G401.6 (cell line): Measurements from ENCODE around the gene NAA15.
"Not testable (repeated sequence)": the region's sequence is repeated elsewhere in the genome, so short reads cannot be mapped to it uniquely, and the experiment has no call there.

Experiments used
- FAIRE-seq: peaks from 2 replicates; lab custom pipeline; 2012; peaks lifted over from hg19 to GRCh38; lab: Jason Lieb, UNC

The NAA15 gene

DNA sequence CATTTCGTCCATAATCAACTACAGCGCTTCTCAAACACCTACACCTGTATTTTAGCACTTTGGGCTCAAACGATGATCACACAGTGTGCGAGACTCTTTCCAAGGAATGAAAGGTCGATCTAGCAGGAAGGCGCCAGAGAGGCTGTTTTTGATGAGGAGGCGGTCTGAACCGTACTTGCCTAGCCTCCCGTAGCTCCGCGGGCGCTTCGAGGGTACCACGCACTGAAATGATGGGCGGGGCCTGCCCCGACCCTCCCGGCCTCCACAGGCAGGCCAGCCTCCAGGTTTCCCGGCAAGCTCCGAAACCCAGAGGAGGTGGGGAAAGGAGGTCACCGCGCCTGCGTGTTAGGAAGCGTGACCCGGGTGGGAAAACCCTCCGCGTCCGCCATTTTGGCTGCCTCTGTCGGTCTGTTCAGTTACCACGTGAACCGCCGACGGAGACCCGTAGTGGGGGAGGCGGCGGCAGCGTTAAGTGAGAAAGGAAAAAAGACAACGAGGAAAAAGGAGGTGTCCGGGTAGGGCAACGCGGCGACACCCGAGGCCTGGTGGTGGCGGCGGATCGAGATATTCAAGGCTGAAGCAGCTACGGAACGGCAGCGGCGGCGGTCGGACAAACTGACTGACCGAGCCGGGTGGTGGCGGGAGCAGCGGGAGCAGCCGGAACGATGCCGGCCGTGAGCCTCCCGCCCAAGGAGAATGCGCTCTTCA is at the start of gene NAA15:
NAA15 (plus strand) TSS at position 393 of the 708 bp plus-strand sequence; CDS start at position 666, 273 bp downstream.
- peak; percentile 98 for FAIRE-seq

- no peak for FAIRE-seq
Measured at GRCh38 chr4:139253046-139253445, 48.3 kb upstream of the NAA15 start.

DNA sequence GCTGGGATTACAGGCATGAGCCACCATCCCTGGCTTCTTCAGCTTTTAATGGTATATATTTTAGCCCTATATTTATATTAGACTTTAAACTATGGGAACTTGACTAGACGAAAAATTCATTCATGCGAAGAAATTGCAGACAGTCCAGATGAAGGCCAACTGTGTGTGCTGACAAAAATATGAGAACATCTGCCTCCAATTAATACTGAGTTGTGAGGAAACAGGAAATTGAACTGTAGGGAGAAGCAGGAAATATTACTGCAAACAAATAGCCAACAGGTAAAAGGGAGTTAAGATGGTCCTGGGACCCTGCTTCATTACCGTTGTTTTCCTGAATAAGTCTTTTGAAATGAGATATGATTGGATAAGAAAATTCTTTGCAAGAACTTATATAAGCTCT is 47.6 kb upstream of the NAA15 start:
- no peak for FAIRE-seq

DNA sequence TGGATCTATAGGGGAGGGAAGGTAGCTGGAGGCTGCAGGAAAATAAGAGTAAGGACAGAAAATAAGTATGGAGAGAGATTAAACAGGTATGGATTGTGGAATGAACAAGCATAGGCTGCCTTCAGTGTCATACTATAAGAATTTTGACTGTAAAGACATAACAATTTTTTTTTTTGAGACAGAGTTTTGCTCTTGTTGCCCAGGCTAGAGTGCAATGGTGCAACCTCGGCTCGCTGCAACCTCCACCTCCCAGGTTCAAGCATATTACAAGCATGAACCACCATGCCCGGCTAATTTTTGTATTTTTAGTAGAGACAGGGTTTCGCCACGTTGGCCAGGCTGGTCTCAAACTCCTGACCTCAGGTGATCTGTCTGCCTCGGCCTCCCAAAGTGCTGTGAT is 45.7 kb upstream of the NAA15 start:
- not testable (repeated sequence) for FAIRE-seq

GRCh38 chr4:139256349-139256748 is 45.0 kb upstream of the NAA15 start:
- no peak for FAIRE-seq

DNA sequence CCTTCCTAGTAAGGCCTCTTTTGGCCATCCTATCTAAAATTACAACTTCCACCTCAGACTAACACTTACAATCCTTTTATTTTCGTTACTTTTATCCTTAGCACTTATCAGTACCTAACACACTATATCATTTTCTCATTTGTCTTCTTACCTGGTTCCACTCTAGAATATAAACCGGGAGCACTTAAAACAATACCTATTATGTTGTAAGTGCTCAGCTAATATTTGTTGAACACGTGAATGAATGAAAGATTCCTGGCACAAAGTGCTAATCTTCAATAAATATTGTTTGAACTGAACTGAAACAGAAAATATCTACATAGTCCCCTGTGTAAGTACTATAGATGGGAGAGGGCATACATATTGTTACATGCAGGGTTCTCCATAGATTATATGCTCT is 35.7 kb upstream of the NAA15 start:
- FAIRE-seq = no peak

- FAIRE-seq = no peak
Measured at GRCh38 chr4:139266208-139266582, 35.1 kb upstream of the NAA15 start.

- no peak for FAIRE-seq
Measured at GRCh38 chr4:139266583-139267257, 34.6 kb upstream of the NAA15 start.

DNA sequence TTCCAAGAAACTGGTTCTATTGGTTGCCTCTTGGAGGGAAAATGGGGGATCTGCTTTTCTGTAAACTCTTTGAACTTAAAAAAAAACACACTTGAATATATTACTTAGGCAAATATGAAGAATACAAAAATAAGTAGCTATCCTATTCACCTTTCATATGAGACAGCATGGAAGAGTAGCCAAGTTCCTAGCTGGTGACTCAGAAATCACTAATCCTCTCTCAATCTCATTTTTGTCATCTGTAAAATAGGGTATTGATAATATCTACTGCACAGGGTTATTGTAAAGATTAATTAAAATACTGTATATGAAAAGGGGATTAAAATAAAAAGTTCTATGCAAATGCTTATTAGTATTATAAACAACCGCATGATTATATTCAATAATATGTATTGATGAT is 34.0 kb upstream of the NAA15 start:
- FAIRE-seq = peak; percentile 40

DNA sequence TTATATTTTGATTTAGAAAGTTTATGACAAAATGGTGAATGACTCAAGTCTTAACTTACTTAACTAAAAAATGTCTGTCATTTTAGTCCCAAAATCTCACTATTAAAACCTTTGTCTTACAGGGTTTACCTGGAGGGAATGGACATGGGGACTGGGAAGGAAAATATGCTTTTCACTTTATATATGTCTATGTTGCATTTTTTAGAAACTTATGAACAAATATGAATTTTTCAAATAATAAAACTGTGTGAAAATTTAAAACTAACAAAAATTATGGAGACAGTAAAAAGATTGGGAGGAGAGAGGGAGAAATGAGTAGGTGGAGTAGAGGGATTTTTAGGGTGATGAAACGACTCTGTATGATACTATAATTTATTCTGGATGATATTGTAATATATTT is 27.5 kb upstream of the NAA15 start:
- FAIRE-seq = no peak

GRCh38 chr4:139274790-139275189 is 26.5 kb upstream of the NAA15 start:
- FAIRE-seq = peak; percentile 3

- FAIRE-seq = no peak
Measured at GRCh38 chr4:139275281-139275735, 26.0 kb upstream of the NAA15 start.

DNA sequence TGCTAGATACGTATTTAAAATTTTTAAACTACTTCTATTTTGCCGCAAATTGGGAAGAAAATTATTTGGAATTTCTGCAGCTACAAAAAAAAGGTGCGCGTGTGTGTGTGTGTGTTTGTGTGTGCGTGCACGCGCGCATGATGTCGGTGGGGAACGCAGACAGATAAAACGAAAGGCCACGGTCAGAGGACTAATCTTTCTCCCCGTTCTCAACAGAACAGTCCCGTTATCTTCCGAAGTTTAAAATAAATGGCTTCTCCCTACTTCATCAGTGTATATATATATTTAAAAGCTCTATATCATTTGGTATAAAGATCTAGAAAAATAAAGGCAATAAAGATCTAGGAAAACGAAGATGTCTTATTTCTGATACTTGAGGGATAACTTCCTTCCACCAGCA is 22.8 kb upstream of the NAA15 start:
- no peak for FAIRE-seq

- no peak for FAIRE-seq
Measured at GRCh38 chr4:139278912-139279759, 22.2 kb upstream of the NAA15 start.

DNA sequence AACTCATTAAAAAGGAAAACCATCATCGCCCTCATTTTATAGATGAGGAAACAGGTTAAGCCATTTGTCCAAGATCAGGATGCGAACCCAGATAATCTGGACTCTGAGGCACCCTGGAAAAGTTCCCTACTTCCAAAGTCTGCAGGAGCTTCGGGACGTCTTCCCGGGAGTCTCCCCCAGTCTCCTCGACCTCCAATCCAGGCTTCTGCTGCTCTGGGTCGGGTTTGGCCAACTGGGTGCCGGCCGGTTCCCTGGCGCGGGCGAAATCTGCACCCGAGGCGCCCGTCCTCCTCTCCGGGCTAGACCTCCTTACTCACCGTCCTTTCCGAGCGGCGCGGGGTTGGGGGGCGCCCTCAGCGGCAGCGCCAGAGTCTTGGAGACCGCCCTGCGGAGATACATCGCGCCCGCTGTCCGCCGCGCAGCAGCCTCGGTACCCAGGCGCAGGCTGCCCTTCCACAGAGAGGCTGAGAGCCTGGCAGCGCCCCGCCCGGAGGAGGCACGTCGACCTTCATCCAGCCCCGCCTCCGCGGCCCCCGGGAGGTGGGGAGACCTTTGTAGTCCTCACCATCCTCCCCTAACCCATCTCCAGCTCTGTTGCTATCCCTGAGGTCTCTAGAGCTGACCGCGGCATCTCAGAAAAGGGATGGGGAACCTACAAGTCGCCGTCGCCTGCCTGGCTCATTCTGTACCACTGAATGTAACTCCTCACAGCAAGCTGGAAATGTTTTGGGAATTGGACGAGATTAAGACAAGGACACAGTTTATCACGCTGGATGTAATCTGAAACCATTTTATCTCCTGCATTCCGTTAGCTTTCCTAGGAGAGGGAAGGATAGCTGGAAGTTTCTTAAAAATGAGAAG is 21.3 kb upstream of the NAA15 start, which contains the start of gene MGARP:
MGARP (minus strand) TSS at position 466 of the 861 bp plus-strand sequence; CDS start at position 399, 67 bp downstream.
- FAIRE-seq = no peak

DNA sequence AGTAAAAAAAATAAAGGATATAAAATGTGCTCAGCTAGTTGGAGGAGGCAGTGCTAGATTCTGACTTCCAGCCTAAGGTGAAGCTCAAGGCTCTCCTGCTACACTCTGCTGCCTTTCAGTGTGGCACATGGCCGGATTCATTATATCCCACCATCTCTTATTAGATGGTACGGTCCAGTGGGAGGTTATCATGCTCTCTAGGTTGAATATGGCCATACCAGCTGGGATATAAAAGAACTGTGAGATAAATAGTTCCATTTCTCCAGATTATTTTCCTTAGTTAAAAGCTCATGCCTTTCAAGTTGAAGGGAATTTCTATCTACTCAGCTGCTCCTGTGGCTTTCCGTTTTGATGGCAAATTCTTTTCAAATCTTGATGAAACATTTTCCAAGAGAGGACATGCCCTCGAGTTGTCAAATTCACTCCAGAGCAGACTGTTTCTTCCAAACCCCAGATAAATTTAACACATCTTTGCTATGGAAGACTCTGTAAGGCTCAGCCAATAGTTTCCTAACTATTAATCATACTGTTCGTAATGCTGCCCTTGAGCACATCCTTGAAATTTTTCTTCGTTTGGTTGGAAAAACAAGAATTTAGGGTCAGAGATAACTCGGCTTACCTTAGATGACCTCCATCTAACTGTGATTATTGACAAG is 19.1 kb upstream of the NAA15 start:
- FAIRE-seq = no peak

GRCh38 chr4:139282721-139283075 is 18.6 kb upstream of the NAA15 start:
- FAIRE-seq = no peak

DNA sequence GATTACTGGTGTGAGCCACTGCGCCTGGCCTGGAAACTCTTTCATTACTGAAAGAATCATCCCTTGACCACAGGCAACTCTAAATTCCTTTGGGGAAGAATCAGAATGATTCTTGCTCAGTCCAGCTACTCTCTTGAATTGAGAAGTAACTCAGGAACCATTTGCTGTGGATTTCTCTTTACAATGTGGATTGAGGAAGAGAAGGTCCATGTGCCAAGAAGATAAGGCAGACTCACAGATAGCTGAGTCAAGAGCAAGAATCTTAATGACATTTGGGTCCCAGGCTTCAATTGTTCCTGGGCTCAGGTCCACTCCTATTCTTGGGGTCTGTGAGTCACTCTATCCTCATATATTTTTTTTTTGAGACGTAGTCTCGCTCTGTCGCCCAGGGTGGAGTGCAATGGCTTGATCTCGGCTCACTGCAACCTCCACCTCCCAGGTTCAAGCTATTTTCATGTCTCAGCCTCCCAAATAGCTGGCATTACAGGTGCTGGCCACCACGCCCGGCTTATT is 15.1 kb upstream of the NAA15 start:
- FAIRE-seq = no peak

DNA sequence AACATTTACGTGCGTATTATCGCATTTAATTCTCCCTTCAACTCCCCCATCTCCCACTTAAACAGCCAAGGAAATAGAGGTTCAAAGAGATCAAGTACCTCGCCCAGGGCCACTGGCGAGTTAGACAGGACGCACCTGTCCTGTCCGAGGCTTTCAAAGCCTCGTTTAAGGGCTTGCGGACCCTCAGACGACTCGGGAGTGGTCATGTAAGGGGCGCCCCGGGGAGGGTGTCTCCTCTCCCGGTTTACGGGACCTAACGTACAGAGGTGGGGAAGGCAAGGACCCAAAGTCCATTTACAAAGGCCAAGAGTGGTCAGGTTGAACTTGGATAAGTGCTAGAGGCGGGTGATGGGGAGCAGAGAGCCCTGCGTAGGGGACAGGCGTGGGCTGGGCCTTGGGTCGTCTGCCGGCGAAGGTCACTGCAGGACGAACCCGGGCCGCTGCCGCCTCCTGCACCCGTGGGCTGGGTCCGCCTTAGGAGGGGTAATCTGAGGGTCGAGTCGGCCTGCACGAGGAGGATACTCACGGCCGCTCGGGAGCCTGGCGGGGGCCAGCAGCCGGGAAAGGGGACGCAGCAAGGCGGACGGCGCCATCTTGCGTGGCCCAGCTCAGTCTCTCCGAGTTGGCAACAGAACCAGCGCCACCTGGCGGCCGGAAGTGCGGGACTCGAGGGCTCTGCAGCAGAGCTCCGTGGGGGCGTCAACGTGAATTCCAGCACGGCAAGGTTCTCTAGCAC is 5.9 kb upstream of the NAA15 start:
- FAIRE-seq = peak; percentile 86

- no peak for FAIRE-seq
Measured at GRCh38 chr4:139295942-139296299, 5.4 kb upstream of the NAA15 start.

- FAIRE-seq = no peak
Measured at GRCh38 chr4:139297001-139297410, 4.3 kb upstream of the NAA15 start.
